Spinal cord (tissue), 10 donors: ENCODE measurements around the gene CCIN. TPM values are rescaled to one million over a fixed set of nuclear protein-coding genes. Genes with fewer than 3 reads are reported as not detected.
"Not testable (repeated sequence)": the region's sequence is repeated elsewhere in the genome, so short reads cannot be mapped to it uniquely, and the experiment has no call there.

ENCODE experiments used
- DNase-seq, 6 donors: peaks; one replicate each; pipeline versions ENCODE4 v3.0.0 to v3.0.0-alpha.2; 2013 to 2015; ENCODE audit warnings: low spot score in 6 of 6, low read depth in 4 of 6
- H3K27ac ChIP-seq: one replicate; pipeline ENCODE4 v1.5.1; 2013; ENCODE audit warnings: low read depth, low read length, control low read depth
- H3K27me3 ChIP-seq: one replicate; pipeline ENCODE4 v1.6.1; 2013; ENCODE audit warnings: low read length; ENCODE audit not compliant: control insufficient read depth, insufficient read depth
- H3K36me3 ChIP-seq: one replicate; pipeline ENCODE4 v1.6.1; 2013; ENCODE audit warnings: low read length; ENCODE audit not compliant: control insufficient read depth, insufficient read depth
- H3K4me1 ChIP-seq: one replicate; pipeline ENCODE4 v1.6.1; 2013; ENCODE audit warnings: low read length; ENCODE audit not compliant: control insufficient read depth, insufficient read depth
- H3K4me3 ChIP-seq: one replicate; pipeline ENCODE4 v1.5.1; 2013; ENCODE audit warnings: low read depth, low read length, control low read depth
- H3K9me3 ChIP-seq: one replicate; pipeline ENCODE4 v1.6.1; 2013; ENCODE audit warnings: low read length; ENCODE audit not compliant: control insufficient read depth, insufficient read depth
- WGBS: methylation state at CpG from one replicate; pipeline ENCODE4 v1.1.5; 2013; ENCODE audit warnings: missing lambda C conversion rate; ENCODE audit not compliant: insufficient coverage; 5-methylcytosine and 5-hydroxymethylcytosine counted together
- polyA plus RNA-seq, 2 donors: library from polyadenylated mRNA; unstranded; fragments of 120-200 nt; gene quantifications; one replicate each; pipeline ENCODE4 v1.2.1, GENCODE V29; 2013; ENCODE audit not compliant: insufficient read length in 2 of 2
- total RNA-seq, 2 donors: library from RNA; depleted of rRNA in 1 of 2; stranded (reverse); fragments of 120-200 nt in 1 of 2; fragments of >200 nt in 1 of 2; gene quantifications; one replicate each; pipeline versions ENCODE4 v1.2.3 to v1.2.4, GENCODE V29; 2013 to 2014
- donor health status: healthy.

The CCIN gene
- total and polyA plus RNA-seq, 4 donors: 0.35 to 0.50 (median 0.40) TPM

GRCh38 chr9:36164989-36165388 lies 4.2 kb upstream of the CCIN start:
- Histone ChIP-seq H3K27ac (peak overlapping the region; percentile 90), H3K4me3 (no peak overlapping the region), H3K36me3 (no peaks in the 10 kb centered on the region), H3K9me3 (no peaks in the 10 kb centered on the region), H3K4me1 (peaks cover 45% of the 10 kb centered on the region), H3K27me3 (no peaks in the 10 kb centered on the region)
- 43% methylated on average over 2 of the region's 3 CpGs for WGBS
- no peak for DNase-seq

DNA sequence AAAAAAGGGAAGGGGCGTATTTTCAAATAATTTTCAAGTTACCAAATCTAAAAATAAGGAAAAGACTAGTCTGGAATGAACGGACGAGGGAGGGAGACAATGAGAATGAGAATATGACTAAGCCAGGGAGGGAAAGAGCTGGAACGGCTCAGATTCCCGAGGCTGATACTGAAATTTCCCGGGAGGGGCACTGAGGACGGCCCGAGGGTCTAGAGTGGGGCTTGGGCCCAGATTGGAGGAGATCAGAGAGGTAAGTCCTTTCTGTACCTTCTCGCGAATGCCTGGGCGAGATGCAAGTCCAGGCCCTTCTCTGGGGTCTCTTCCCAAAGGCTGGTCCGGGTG lies 3.4 kb upstream of the CCIN start:
- 47% methylated on average over 8 of the region's 12 CpGs for WGBS
- Histone ChIP-seq H3K27ac (no peak overlapping the region), H3K4me3 (no peak overlapping the region), H3K4me1 (peaks cover 45% of the 10 kb centered on the region), H3K36me3 (no peaks in the 10 kb centered on the region), H3K27me3 (no peaks in the 10 kb centered on the region), H3K9me3 (no peaks in the 10 kb centered on the region)
- peak in 1 of 6 donors; percentile 22 for DNase-seq

- Histone ChIP-seq H3K4me1 (peaks cover 45% of the 10 kb centered on the region), H3K27ac (peak overlapping the region; percentile 71), H3K36me3 (no peaks in the 10 kb centered on the region), H3K4me3 (peak overlapping the region; percentile 68), H3K9me3 (no peaks in the 10 kb centered on the region), H3K27me3 (no peaks in the 10 kb centered on the region)
- DNase-seq: peak in 3 of 6 donors; percentile 63 to 90 (median 85)
- 3% methylated on average over 40 of the region's 58 CpGs for WGBS
Measured at GRCh38 chr9:36166168-36166927, 2.8 kb upstream of the CCIN start.

DNA sequence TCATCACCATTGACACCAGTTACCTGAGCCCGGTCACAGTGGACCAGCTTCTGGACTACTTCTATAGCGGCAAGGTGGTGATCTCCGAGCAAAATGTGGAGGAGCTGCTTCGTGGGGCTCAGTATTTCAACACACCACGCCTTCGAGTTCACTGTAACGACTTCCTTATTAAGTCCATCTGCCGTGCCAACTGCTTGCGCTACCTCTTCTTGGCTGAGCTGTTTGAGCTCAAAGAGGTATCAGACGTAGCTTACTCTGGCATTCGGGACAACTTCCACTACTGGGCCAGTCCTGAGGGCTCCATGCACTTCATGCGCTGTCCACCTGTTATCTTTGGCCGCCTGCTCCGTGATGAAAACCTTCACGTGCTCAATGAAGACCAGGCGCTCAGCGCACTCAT lies 520 bp downstream of the CCIN start:
- H3K27ac ChIP-seq: no peak overlapping the region
- H3K9me3 ChIP-seq: no peaks in the 10 kb centered on the region
- peaks cover 21% of the 10 kb centered on the region for H3K4me1 ChIP-seq
- H3K36me3 ChIP-seq: no peaks in the 10 kb centered on the region
- H3K27me3 ChIP-seq: no peaks in the 10 kb centered on the region
- no peak for DNase-seq
- WGBS: 95% methylated on average over 17 of the region's 17 CpGs
- H3K4me3 ChIP-seq: no peak overlapping the region

DNA sequence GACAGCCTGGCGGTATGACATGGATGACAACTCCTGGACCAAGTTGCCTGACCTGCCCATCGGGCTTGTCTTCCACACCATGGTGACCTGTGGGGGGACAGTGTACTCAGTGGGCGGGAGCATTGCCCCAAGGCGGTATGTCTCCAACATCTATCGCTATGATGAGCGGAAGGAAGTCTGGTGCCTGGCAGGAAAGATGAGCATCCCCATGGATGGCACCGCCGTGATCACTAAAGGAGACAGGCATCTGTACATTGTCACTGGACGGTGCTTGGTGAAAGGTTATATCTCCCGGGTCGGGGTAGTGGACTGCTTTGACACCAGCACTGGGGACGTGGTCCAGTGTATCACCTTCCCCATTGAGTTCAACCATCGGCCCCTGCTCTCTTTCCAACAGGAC lies 1.3 kb downstream of the CCIN start:
- 94% methylated on average over 12 of the region's 13 CpGs for WGBS
- H3K9me3 ChIP-seq: no peaks in the 10 kb centered on the region
- no peaks in the 10 kb centered on the region for H3K36me3 ChIP-seq
- DNase-seq: no peak
- no peak overlapping the region for H3K27ac ChIP-seq
- H3K27me3 ChIP-seq: no peaks in the 10 kb centered on the region
- peaks cover 14% of the 10 kb centered on the region for H3K4me1 ChIP-seq
- H3K4me3 ChIP-seq: no peak overlapping the region

GRCh38 chr9:36173861-36174260 lies 4.7 kb downstream of the CCIN start:
- H3K4me3 ChIP-seq: no peak overlapping the region
- 96% methylated on average over 2 of the region's 2 CpGs for WGBS
- H3K9me3 ChIP-seq: no peaks in the 10 kb centered on the region
- DNase-seq: no peak
- H3K27me3 ChIP-seq: no peaks in the 10 kb centered on the region
- no peaks in the 10 kb centered on the region for H3K4me1 ChIP-seq
- H3K36me3 ChIP-seq: no peaks in the 10 kb centered on the region
- no peak overlapping the region for H3K27ac ChIP-seq

DNA sequence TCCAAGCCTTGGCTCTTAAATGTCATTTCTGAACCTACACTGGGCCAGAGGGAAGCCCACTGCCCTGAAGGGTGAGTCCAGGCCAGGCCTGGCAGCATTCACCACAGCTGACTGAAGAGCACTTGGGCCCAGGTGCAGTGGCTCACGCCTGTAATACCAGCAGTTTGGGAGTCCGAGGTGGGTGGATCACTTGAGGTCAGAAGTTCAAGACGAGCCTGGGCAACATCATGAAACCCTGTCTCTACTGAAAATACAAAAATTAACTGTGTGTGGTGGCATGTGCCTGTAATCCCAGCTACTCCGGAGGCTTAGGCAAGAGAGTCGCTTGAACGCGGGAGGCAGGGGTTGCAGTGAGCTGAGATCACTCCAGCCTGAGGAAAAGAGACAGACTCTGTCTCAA lies 5.1 kb downstream of the CCIN start:
- H3K4me3 ChIP-seq: no peak overlapping the region
- H3K27me3 ChIP-seq: no peaks in the 10 kb centered on the region
- WGBS: 100% methylated on average over 3 of the region's 7 CpGs
- H3K4me1 ChIP-seq: no peaks in the 10 kb centered on the region
- no peak for DNase-seq
- no peaks in the 10 kb centered on the region for H3K9me3 ChIP-seq
- no peaks in the 10 kb centered on the region for H3K36me3 ChIP-seq
- no peak overlapping the region for H3K27ac ChIP-seq

GRCh38 chr9:36174731-36175130 lies 5.5 kb downstream of the CCIN start:
- H3K36me3 ChIP-seq: no peaks in the 10 kb centered on the region
- no peaks in the 10 kb centered on the region for H3K9me3 ChIP-seq
- H3K27ac ChIP-seq: no peak overlapping the region
- no peaks in the 10 kb centered on the region for H3K4me1 ChIP-seq
- no peak overlapping the region for H3K4me3 ChIP-seq
- H3K27me3 ChIP-seq: no peaks in the 10 kb centered on the region
- WGBS: 65% methylated on average over 2 of the region's 3 CpGs
- DNase-seq: no peak

DNA sequence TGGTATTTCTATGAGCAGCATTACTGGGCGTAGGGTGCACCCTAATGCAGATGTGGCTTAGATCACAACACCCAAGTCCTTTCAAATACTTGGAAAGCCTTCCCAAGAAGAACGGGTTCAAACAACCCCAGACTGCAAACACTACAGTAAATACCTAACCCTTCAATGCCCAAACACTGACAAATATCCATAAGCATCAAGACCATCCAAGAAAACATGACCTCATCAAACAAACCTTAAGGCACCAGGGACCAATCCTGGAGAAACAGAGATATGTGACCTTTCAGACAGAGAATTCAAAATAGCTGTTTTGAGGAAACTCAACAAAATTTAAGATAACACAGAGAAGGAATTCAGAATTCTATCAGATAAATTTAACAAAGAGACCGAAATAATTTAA lies 6.0 kb downstream of the CCIN start:
- H3K36me3 ChIP-seq, H3K4me3 ChIP-seq, H3K4me1 ChIP-seq, DNase-seq, H3K27me3 ChIP-seq, H3K9me3 ChIP-seq, H3K27ac ChIP-seq: not testable (repeated sequence)
- WGBS: 88% methylated on average over 2 of the region's 3 CpGs

- H3K4me1 ChIP-seq, H3K9me3 ChIP-seq, H3K36me3 ChIP-seq, H3K4me3 ChIP-seq, H3K27me3 ChIP-seq, DNase-seq, H3K27ac ChIP-seq: not testable (repeated sequence)
- WGBS: 93% methylated on average over 6 of the region's 10 CpGs
Measured at GRCh38 chr9:36176496-36176895, 7.3 kb downstream of the CCIN start.
